ENCODE data around the gene EIF4A2.
"Not testable (repeated sequence)": the region's sequence is repeated elsewhere in the genome, so short reads cannot be mapped to it uniquely, and the experiment has no call there.

EIF4A2 gene

GRCh38 chr3:186802701-186803100 is 19.3 kb downstream of the EIF4A2 start:
- peaks cover 47% of the 10 kb centered on the region for H3K36me3 ChIP-seq (replicated peaks; ENCODE audit: low read depth, low read length)

GRCh38 chr3:186803447-186803846 is 20.1 kb downstream of the EIF4A2 start:
- peaks cover 15% of the 10 kb centered on the region for H3K4me1 ChIP-seq (ENCODE audit: low read length)
- not testable (repeated sequence) for H4K20me1 ChIP-seq (ENCODE audit: insufficient read depth, low read length); H3K4me2 ChIP-seq (ENCODE audit: low read length); H3K4me3 ChIP-seq (ENCODE audit: low read length); H3K9me3 ChIP-seq (ENCODE audit: insufficient read depth, low read length); H3K27ac ChIP-seq (ENCODE audit: low read length); H3K9ac ChIP-seq (ENCODE audit: low read length); H2AFZ ChIP-seq (ENCODE audit: low read depth, low read length); H3K27me3 ChIP-seq (ENCODE audit: low read depth, low read length)
- H3K36me3 ChIP-seq (replicated peaks; ENCODE audit: low read depth, low read length): peaks cover 40% of the 10 kb centered on the region
- H3K79me2 ChIP-seq (ENCODE audit: low read length): peaks cover 51% of the 10 kb centered on the region

More at GRCh38 chr3:186802701-186803100, 19.3 kb downstream of the EIF4A2 start:
- Histone ChIP-seq H2AFZ (ENCODE audit: low read depth, low read length) (no peak overlapping the region), H3K9me3 (ENCODE audit: insufficient read depth, low read length) (no peaks in the 10 kb centered on the region), H3K4me2 (ENCODE audit: low read length) (no peak overlapping the region), H3K4me3 (ENCODE audit: low read length) (no peak overlapping the region), H3K79me2 (ENCODE audit: low read length) (peaks cover 55% of the 10 kb centered on the region), H4K20me1 (ENCODE audit: insufficient read depth, low read length) (no peaks in the 10 kb centered on the region), H3K4me1 (ENCODE audit: low read length) (peaks cover 15% of the 10 kb centered on the region), H3K27me3 (ENCODE audit: low read depth, low read length) (no peaks in the 10 kb centered on the region), H3K27ac (ENCODE audit: low read length) (no peak overlapping the region), H3K9ac (ENCODE audit: low read length) (no peak overlapping the region)
- no peak for TF ChIP-seq EZH2phosphoT487 (IDR thresholded peaks at IDR 0.05; ENCODE audit: low read depth)
- TF ChIP-seq CTCF (IDR thresholded peaks at IDR 0.05; ENCODE audit: low read depth, low read length): no peak

- H3K27me3 ChIP-seq (ENCODE audit: low read depth, low read length): no peaks in the 10 kb centered on the region
- H3K27ac ChIP-seq (ENCODE audit: low read length): peak within 1 kb of the TSS; percentile 70
- H3K4me2 ChIP-seq (ENCODE audit: low read length): peak within 1 kb of the TSS; percentile 92
- peak within 1 kb of the TSS; percentile 84; the same call in 1 of the 2 replicates for H2AFZ ChIP-seq (ENCODE audit: low read depth, low read length)
- H3K4me1 ChIP-seq (ENCODE audit: low read length): peaks cover 15% of the 10 kb centered on the region
- peak within 1 kb of the TSS; percentile 93 for H3K9ac ChIP-seq (ENCODE audit: low read length)
- no peak for TF ChIP-seq CTCF (IDR thresholded peaks at IDR 0.05; ENCODE audit: low read depth, low read length)
- TF ChIP-seq EZH2phosphoT487 (IDR thresholded peaks at IDR 0.05; ENCODE audit: low read depth): no peak
- H3K36me3 ChIP-seq (replicated peaks; ENCODE audit: low read depth, low read length): peaks cover 20% of the 10 kb centered on the region
- no peaks in the 10 kb centered on the region for H3K9me3 ChIP-seq (ENCODE audit: insufficient read depth, low read length)
- H4K20me1 ChIP-seq (ENCODE audit: insufficient read depth, low read length): no peaks in the 10 kb centered on the region
- H3K79me2 ChIP-seq (ENCODE audit: low read length): peaks cover 39% of the 10 kb centered on the region
- H3K4me3 ChIP-seq (ENCODE audit: low read length): peak within 1 kb of the TSS; percentile 85
These were observed 23.0 kb downstream of the EIF4A2 start, which contains the start of gene RFC4 for GRCh38 chr3:186806089-186807055. TSS of gene RFC4 (minus strand) at chr3:186806482. CDS start at chr3:186804713, 1,769 bp downstream.

- TF ChIP-seq CTCF (IDR thresholded peaks at IDR 0.05; ENCODE audit: low read depth, low read length) (no peak), EZH2phosphoT487 (IDR thresholded peaks at IDR 0.05; ENCODE audit: low read depth) (no peak)
- peak overlapping the region; percentile 85 for H3K4me3 ChIP-seq (ENCODE audit: low read length)
- H3K9ac ChIP-seq (ENCODE audit: low read length): peak overlapping the region; percentile 93
- H2AFZ ChIP-seq (ENCODE audit: low read depth, low read length): no peak overlapping the region
- peak overlapping the region; percentile 92 for H3K4me2 ChIP-seq (ENCODE audit: low read length)
- H3K9me3 ChIP-seq (ENCODE audit: insufficient read depth, low read length): no peaks in the 10 kb centered on the region
- no peaks in the 10 kb centered on the region for H4K20me1 ChIP-seq (ENCODE audit: insufficient read depth, low read length)
- peaks cover 18% of the 10 kb centered on the region for H3K36me3 ChIP-seq (replicated peaks; ENCODE audit: low read depth, low read length)
- H3K4me1 ChIP-seq (ENCODE audit: low read length): peaks cover 15% of the 10 kb centered on the region
- H3K79me2 ChIP-seq (ENCODE audit: low read length): peaks cover 39% of the 10 kb centered on the region
- peak overlapping the region; percentile 70; the same call in 1 of the 2 replicates for H3K27ac ChIP-seq (ENCODE audit: low read length)
- no peaks in the 10 kb centered on the region for H3K27me3 ChIP-seq (ENCODE audit: low read depth, low read length)
These were observed 23.9 kb downstream of the EIF4A2 start for GRCh38 chr3:186807231-186807630.

All from OCI-LY3 (cell line).